Lower leg skin (tissue), 4 donors: ENCODE data around the gene DHRS1. TPM values are rescaled to one million over a fixed set of nuclear protein-coding genes. Genes with fewer than 3 reads are reported as not detected.

ENCODE experiments used
- DNase-seq, 2 donors: peaks; one replicate each; pipeline ENCODE4 v3.0.0-alpha.2; 2019; ENCODE audit warnings: low spot score in 2 of 2
- H3K4me3 ChIP-seq: fragments of 200-600 bp; sonication (generic); 2 replicates; pipeline ENCODE4 v1.5.1; 2017; ENCODE audit warnings: mild to moderate bottlenecking, low read depth; ENCODE audit not compliant: poor library complexity, severe bottlenecking
- POLR2A ChIP-seq, 2 donors: fragments of 450-650 bp; IDR thresholded peaks; one replicate each; pipeline ENCODE4 v1.6.1; 2016 to 2017; ENCODE audit warnings: antibody characterized with exemption in 2 of 2, mild to moderate bottlenecking in 1 of 2, moderate library complexity in 1 of 2
- WGBS, 2 donors: methylation state at CpG; one replicate each; pipeline ENCODE4 v1.1.5; 2018; 5-methylcytosine and 5-hydroxymethylcytosine counted together
- intact Hi-C: fragments of 100-400 bp; cut with DNase I; formaldehyde crosslinking; loops from one replicate; pipeline ENCODE4 v1.15.0; 2023; ENCODE audit warnings: low total_unique reads
- total RNA-seq, 4 donors: library from RNA; depleted of rRNA; stranded (reverse); fragments of >200 nt; gene quantifications; one replicate each; pipeline ENCODE4 v1.1.0, GENCODE V29; 2016
- TF ChIP-seq, protein P1 (sequence below), 3 donors: fragments of 450-650 bp; IDR thresholded peaks; one replicate each; pipeline ENCODE4 v1.5.1; 2016; ENCODE audit warnings: antibody characterized with exemption in 3 of 3, mild to moderate bottlenecking in 3 of 3, moderate library complexity in 2 of 3

Gene DHRS1
- total RNA-seq, 4 donors from 2014 or later, result 55.0 to 112 (median 90.6) TPM

DNA sequence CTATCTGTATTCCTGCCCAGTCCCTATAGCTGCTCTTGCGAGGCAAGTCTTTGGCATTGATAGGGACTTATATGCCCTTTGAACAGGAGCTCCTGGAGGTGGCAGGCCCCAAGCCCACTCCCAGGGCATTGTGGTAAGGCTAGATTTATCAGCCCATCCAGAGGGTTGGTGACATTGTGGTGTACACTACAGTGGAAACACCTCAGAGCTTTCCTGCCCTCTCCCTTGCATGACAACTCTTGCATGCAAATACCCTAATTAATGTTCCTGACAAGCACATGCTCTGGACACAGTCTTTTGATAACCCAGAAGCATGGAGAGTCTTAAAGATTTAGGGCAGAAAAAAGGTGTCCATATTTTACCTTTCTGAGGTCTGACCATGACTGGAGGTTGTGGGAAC lies 41.0 kb upstream of the DHRS1 start:
- DNase-seq, result no peak
- TF ChIP-seq, protein P1, sequence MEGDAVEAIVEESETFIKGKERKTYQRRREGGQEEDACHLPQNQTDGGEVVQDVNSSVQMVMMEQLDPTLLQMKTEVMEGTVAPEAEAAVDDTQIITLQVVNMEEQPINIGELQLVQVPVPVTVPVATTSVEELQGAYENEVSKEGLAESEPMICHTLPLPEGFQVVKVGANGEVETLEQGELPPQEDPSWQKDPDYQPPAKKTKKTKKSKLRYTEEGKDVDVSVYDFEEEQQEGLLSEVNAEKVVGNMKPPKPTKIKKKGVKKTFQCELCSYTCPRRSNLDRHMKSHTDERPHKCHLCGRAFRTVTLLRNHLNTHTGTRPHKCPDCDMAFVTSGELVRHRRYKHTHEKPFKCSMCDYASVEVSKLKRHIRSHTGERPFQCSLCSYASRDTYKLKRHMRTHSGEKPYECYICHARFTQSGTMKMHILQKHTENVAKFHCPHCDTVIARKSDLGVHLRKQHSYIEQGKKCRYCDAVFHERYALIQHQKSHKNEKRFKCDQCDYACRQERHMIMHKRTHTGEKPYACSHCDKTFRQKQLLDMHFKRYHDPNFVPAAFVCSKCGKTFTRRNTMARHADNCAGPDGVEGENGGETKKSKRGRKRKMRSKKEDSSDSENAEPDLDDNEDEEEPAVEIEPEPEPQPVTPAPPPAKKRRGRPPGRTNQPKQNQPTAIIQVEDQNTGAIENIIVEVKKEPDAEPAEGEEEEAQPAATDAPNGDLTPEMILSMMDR (IDR thresholded peaks at IDR 0.05), result no peak
- TF ChIP-seq POLR2A (IDR thresholded peaks at IDR 0.05), result no peak
- 54 to 93% methylated on average over 1 of the region's 1 CpG for WGBS, 2 donors
- H3K4me3 ChIP-seq, result no peak overlapping the region
- intact Hi-C loops, result no loop called here

DNA sequence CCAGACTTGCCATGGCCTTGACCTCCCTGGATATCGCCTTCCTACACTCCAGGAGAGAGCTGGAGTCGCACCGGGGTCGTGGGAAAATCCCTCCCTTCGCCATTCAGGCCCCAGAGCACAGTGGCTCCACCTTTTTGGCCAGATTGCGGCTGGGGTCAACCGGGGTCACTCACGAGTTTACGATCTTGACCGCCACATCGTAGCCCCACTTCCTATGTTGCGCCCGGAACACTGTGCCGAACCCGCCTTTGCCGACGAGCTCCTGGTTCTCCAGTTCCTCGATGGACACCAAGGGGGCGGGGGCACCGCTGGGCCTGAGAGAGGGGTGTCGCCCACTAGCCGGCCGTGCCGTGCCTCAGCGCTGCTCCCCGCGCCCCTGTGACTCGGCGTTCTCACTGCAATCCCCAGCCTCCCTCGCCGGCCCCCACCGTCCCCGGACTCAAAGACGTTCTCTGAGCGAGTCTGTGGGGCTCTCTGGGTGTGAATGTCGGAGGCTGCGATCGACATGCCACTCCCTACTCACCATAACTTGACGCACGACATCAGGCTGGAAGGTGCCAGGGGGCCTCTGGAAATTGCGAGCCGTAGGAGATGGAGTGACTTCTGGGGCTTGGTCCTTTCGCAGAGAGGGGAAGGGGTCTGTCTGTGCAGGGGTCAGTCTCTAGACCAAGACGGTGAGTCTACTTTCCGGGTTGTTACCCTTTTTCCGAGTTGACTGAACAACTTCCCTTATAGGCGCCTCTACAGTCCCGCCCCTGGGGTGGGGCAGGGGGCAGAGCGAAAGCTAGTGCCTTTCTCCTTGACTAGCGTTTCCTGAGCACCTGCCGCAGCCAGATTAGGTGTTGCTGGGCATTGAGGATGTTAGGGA lies 39.9 kb upstream of the DHRS1 start, which contains the start of gene RIPK3:
Gene RIPK3 (minus strand): TSS at position 708 of the 868 bp plus-strand sequence. CDS start 165 bp downstream, at position 543.
- DNase-seq, result peak in 1 of 2 donors; percentile 90
- intact Hi-C loops, result no loop called here
- WGBS, 2 donors, result 11 to 16% methylated on average over 17 to 32 of the region's 51 CpGs

DNA sequence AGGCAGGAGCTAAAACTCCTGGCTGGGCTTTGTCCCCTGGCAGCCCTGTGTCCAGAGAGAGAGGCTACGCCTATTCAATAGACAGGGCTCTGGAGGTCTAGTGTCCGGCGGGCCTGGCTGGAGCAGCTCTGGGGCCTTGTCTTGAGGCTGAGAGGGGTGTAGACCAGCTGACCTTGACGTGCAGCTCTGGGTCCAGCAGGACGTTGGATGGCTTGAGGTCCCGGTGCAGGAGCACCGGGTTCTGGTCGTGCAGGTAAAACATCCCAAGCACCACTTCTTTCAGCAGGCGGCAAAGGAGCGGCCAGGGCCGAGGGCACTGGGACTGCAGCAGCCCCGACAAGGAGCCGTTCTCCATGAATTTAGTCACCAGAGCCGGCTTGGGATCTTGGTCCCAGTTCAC lies 39.3 kb upstream of the DHRS1 start:
- no peak for DNase-seq
- WGBS, 2 donors, result 69 to 80% methylated on average over 11 to 14 of the region's 14 CpGs
- no peak overlapping the region for H3K4me3 ChIP-seq
- TF ChIP-seq POLR2A (IDR thresholded peaks at IDR 0.05), result no peak
- TF ChIP-seq, protein P1 (IDR thresholded peaks at IDR 0.05), result no peak
- intact Hi-C loops, result no loop called here

More for the DNA sequence above, 39.9 kb upstream of the DHRS1 start, which contains the start of gene RIPK3:
- TF ChIP-seq, protein P1 (IDR thresholded peaks at IDR 0.05), result no peak
- TF ChIP-seq POLR2A (IDR thresholded peaks at IDR 0.05), result no peak
- H3K4me3 ChIP-seq, result peak within 1 kb of the TSS; percentile 48

DNA sequence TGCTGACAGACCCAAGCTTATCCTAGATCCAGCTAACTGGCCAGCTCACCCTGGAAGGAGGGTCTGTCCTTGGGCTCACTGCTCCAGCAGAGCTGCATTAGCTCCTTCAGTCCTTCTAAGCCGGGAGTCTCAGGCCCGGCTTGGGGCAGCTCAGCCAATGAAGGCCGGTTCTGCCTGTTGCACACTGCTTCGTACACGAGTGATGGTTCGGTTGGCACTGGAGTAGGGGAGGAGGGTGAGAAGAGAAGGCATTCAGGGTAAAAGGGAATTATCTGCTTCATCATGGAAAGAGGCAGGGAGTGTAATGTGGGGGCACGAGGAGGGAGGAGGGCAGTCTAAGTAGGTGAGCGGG lies 38.2 kb upstream of the DHRS1 start:
- WGBS, 2 donors, result 93 to 94% methylated on average over 8 of the region's 8 CpGs
- DNase-seq, result no peak
- H3K4me3 ChIP-seq, result no peak overlapping the region
- TF ChIP-seq POLR2A (IDR thresholded peaks at IDR 0.05), result no peak
- TF ChIP-seq, protein P1 (IDR thresholded peaks at IDR 0.05), result no peak
- intact Hi-C loops, result no loop called here

DNA sequence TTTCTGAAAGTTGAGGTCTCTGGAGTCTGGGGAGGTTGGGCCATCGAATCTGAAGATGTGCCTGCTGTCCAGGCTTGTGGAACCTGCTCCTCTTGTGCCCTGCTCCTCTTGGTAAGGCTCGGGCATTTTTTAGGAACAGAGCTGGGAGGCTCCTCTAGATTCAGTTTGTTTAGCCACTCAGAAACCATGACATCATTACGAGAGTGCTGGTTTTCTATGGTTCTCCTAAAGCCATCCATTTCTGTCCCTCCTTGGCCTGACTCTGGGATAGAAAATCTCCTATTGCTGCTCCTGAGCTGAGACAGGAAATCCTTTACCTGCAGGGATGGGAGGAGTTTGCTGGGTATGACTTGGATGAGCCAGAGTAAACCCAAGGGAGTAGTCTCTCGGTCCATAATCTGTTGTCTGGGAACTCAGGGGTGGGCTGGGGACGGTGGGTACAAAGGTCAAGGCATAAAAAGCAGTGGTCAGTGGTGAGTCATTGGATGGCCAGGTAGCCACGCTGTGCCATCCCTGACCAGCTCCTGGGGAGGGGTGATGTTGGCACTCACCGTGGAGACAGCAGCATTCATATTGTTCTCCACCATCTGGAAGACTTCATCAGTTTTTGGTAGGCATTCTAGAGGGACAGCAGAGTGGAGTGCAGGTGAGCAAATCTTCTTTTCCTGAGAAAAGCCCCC lies 37.7 kb upstream of the DHRS1 start:
- no peak overlapping the region for H3K4me3 ChIP-seq
- DNase-seq, result no peak
- intact Hi-C loops, result no loop called here
- WGBS, 2 donors, result 82% methylated on average over 7 of the region's 7 CpGs
- TF ChIP-seq, protein P1 (IDR thresholded peaks at IDR 0.05), result no peak
- TF ChIP-seq POLR2A (IDR thresholded peaks at IDR 0.05), result no peak
